MM.1S (cell line): ENCODE results near the gene FKBP15.

Source experiments
- EZH2phosphoT487 ChIP-seq: fragments of 300-600 bp; sonication (generic); IDR thresholded peaks from 2 replicates; pipeline ENCODE4 v1.6.1; 2018; ENCODE audit warnings: antibody characterized with exemption, low read length
- TF ChIP-seq, protein P1 (sequence below): fragments of 300-600 bp; sonication (generic); IDR thresholded peaks from 2 replicates; pipeline ENCODE4 v1.5.1; 2016; ENCODE audit warnings: antibody characterized with exemption, low read length, mixed read lengths

- TF ChIP-seq EZH2phosphoT487: no peak
- TF ChIP-seq, protein P1, sequence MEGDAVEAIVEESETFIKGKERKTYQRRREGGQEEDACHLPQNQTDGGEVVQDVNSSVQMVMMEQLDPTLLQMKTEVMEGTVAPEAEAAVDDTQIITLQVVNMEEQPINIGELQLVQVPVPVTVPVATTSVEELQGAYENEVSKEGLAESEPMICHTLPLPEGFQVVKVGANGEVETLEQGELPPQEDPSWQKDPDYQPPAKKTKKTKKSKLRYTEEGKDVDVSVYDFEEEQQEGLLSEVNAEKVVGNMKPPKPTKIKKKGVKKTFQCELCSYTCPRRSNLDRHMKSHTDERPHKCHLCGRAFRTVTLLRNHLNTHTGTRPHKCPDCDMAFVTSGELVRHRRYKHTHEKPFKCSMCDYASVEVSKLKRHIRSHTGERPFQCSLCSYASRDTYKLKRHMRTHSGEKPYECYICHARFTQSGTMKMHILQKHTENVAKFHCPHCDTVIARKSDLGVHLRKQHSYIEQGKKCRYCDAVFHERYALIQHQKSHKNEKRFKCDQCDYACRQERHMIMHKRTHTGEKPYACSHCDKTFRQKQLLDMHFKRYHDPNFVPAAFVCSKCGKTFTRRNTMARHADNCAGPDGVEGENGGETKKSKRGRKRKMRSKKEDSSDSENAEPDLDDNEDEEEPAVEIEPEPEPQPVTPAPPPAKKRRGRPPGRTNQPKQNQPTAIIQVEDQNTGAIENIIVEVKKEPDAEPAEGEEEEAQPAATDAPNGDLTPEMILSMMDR: no peak
Observed at GRCh38 chr9:113269355-113269754, 48.3 kb upstream of the FKBP15 start.
